ENCODE measurements around the gene RNASEH2A.

RNASEH2A gene

DNA sequence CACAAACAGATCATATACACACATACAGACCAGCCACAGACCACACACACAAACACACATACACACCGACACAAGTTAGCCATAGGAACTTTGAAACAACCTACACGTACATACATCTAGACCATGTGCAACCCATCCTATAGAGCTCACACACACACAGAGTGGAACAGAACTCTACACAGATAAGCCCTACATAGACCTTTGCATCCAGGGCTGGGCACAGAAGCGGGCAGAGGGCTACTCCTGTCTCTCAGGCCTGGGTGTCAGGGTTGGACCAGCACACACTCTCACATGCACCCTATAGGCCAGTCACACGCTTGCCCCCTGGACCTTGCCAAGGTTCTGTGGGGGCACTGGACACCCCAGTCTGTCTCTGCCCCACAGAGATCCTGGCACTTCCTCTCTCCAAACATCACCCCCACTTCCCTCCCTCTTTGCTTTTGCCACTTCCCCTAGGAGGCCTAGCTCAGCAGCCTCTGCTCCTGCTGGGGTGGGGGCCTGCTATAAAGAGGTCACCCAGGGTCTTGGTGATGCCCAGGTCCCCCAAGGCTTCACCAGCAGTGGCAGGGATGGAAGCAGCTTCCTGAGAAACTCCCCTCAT, 20.9 kb upstream of the RNASEH2A start:
- in situ Hi-C loops (cut with MboI; ENCODE audit: low pct_unique_long_range_greater_than_20kb, low sequenced_read_pairs, unreplicated experiment) = no loop called here
- TF ChIP-seq, protein P1, sequence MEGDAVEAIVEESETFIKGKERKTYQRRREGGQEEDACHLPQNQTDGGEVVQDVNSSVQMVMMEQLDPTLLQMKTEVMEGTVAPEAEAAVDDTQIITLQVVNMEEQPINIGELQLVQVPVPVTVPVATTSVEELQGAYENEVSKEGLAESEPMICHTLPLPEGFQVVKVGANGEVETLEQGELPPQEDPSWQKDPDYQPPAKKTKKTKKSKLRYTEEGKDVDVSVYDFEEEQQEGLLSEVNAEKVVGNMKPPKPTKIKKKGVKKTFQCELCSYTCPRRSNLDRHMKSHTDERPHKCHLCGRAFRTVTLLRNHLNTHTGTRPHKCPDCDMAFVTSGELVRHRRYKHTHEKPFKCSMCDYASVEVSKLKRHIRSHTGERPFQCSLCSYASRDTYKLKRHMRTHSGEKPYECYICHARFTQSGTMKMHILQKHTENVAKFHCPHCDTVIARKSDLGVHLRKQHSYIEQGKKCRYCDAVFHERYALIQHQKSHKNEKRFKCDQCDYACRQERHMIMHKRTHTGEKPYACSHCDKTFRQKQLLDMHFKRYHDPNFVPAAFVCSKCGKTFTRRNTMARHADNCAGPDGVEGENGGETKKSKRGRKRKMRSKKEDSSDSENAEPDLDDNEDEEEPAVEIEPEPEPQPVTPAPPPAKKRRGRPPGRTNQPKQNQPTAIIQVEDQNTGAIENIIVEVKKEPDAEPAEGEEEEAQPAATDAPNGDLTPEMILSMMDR (IDR thresholded peaks at IDR 0.05; ENCODE audit: extremely low read depth, insufficient read depth, missing control alignments) = no peak

DNA sequence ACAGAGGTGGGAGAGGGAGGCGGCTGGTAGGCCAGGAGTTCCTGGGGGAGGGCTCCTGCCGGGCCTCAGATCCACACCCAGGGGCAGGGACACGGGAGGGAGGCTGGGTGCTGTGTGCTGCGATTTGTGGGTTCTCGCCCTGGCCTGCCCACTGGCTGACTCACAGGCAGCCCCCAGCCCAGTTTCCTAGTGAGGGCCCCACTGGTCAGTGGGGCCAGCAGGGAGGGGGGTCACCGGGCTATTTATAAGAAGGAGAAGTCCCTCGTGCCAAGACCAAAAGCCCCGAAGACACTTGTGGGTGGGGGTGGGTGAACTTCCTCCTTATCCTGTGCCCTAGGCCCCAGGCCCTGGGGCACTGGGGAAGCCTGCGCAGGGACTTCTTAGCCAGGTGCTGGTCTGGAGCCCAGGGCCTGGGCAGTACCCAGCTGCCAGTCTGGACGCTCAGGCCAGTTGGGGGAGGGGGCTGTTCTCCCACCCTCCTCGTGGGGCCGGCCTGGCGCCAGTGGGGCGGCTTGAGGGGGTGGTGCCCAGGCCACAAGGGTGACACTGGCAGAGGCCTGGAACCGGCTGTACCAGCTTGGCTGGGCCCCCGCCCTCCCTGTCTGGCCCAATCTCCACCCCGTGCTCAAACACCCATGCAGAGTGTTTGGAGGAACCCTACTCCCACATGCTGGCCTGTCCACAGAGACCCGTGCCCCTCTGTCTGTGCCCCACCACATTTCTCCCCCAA, 20.1 kb upstream of the RNASEH2A start:
- DNase-seq (ENCODE audit: low spot score) = no peak
- in situ Hi-C loops (cut with MboI; ENCODE audit: low pct_unique_long_range_greater_than_20kb, low sequenced_read_pairs, unreplicated experiment) = no loop called here
- TF ChIP-seq, protein P1 (IDR thresholded peaks at IDR 0.05; ENCODE audit: extremely low read depth, insufficient read depth, missing control alignments) = no peak

More for the DNA sequence above, 20.9 kb upstream of the RNASEH2A start:
- no peak for DNase-seq (ENCODE audit: low spot score)

DNA sequence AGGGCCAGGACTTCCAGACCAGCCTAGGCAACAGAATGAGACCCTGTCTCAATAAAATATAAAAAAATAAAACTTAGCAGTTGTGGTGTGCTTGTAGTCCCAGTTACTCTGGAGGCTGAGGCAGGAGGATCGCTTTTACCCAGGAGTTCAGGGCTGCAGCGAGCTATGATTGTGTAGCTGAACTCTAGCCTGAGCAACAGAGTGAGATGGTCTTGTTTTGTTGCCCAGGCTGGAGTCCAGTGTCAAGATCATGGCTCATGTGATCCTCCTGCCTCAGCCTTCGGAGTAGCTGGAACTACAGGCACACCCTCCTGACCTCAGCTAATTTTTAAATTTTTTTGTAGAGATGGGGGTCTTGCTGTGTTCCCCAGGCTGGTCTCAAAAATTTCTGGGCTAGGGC, 19.4 kb upstream of the RNASEH2A start:
- in situ Hi-C loops (cut with MboI; ENCODE audit: low pct_unique_long_range_greater_than_20kb, low sequenced_read_pairs, unreplicated experiment) = no loop called here
- no peak for DNase-seq (ENCODE audit: low spot score)
- TF ChIP-seq, protein P1 (IDR thresholded peaks at IDR 0.05; ENCODE audit: extremely low read depth, insufficient read depth, missing control alignments) = no peak

DNA sequence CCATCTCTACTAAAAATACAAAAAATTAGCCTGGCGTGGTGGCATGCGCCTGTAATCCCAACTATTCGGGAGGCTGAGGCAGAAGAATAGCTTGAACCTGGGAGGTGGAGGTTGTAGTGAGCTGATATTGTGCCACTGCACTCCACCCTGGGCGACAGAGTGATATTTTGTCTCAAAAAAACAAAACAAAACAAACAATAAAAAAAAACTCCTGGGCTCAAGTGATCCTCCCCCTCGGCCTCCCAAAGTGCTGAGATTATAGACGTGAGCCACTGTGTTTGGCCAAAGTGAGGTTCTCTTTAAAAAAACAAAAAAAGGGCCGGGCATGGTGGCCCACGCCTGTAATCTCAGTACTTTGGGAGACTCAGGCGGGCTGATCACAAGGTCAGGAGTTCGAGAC, 18.9 kb upstream of the RNASEH2A start:
- TF ChIP-seq, protein P1 (IDR thresholded peaks at IDR 0.05; ENCODE audit: extremely low read depth, insufficient read depth, missing control alignments) = no peak
- in situ Hi-C loops (cut with MboI; ENCODE audit: low pct_unique_long_range_greater_than_20kb, low sequenced_read_pairs, unreplicated experiment) = no loop called here
- DNase-seq (ENCODE audit: low spot score) = no peak

DNA sequence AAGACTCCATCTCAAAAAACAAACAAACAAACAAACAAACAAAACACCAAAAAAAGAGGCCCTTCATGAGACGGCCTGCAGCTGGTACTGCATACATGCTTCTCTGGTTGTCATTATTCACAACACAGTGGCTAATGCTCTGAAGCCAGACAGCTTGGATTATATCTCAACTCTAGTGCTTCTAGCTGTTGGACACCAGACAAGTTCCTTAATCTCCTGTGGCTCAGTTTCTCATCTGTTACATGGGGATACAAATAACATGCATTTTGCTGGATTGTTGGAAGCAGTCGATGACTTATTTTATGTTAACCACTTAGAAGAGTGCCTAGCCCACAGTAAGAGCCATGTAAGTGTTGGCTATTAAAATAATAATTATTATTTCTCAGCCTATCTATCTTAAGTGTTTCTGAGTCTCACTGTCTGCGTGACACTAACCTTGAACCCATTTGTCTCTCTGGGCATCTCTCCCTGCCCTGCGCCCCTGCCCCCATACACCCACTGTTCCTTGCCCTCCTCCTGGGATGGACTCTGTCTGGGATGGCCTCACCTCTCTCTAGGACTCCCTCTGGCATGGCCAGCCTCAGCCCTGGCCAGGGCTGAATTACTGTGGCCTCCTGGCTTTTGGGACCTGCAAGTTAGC, 18.2 kb upstream of the RNASEH2A start:
- DNase-seq (ENCODE audit: low spot score) = no peak
- in situ Hi-C loops (cut with MboI; ENCODE audit: low pct_unique_long_range_greater_than_20kb, low sequenced_read_pairs, unreplicated experiment) = no loop called here
- TF ChIP-seq, protein P1 (IDR thresholded peaks at IDR 0.05; ENCODE audit: extremely low read depth, insufficient read depth, missing control alignments) = no peak

DNA sequence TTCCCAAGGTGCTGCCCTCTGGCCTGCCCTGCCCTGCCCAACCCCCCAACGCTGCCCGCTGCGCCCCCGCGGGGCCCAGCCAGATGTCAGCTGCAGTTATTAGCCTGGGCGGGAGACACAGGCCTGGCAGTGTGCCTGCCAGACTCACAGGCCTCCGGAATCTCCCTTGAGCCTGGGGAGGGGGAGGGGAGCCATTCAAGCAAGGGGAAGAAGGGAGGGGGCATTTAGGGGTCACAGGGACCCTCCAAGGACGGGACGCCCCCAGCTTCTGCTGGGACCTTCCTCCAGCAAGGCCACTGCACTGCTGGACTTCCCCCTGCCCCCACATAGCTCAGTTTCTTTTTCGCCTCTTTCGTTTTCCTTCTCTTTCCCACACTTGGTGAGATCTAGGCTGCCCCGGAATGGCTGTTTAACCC, 17.7 kb upstream of the RNASEH2A start:
- DNase-seq (ENCODE audit: low spot score) = peak; percentile 89
- TF ChIP-seq, protein P1 (IDR thresholded peaks at IDR 0.05; ENCODE audit: extremely low read depth, insufficient read depth, missing control alignments) = peak; percentile 7
- in situ Hi-C loops (cut with MboI; ENCODE audit: low pct_unique_long_range_greater_than_20kb, low sequenced_read_pairs, unreplicated experiment) = no loop called here
